Kidney (tissue), 14 donors: Measurements from ENCODE around the gene EGFL7. TPM values are rescaled to one million over a fixed set of nuclear protein-coding genes. Genes with fewer than 3 reads are reported as not detected.

Experiments used
- DNase-seq, 5 donors: peaks; one replicate each; pipeline ENCODE4 v3.0.0-alpha.2; 2013 to 2020
- FAIRE-seq: peaks from 2 replicates; lab custom pipeline; 2012; peaks lifted over from hg19 to GRCh38; lab: Jason Lieb, UNC
- H3K27ac ChIP-seq, 2 donors: one replicate each; pipeline ENCODE4 v1.7.0; 2013; ENCODE audit warnings: low read depth in 2 of 2, low read length in 2 of 2, inconsistent platforms in 1 of 2
- H3K27me3 ChIP-seq: one replicate; pipeline ENCODE4 v1.7.1; 2013; ENCODE audit warnings: low read length, inconsistent platforms; ENCODE audit not compliant: control insufficient read depth, insufficient read depth
- H3K36me3 ChIP-seq, 3 donors: one replicate each; pipeline versions ENCODE4 v1.7.0 to v1.7.1; 2013; ENCODE audit warnings: low read length in 3 of 3, control low read depth in 1 of 3, inconsistent platforms in 1 of 3; ENCODE audit not compliant: insufficient read depth in 3 of 3, control insufficient read depth in 2 of 3
- H3K4me1 ChIP-seq, 3 donors: one replicate each; pipeline versions ENCODE4 v1.7.0 to v1.7.1; 2013; ENCODE audit warnings: low read length in 3 of 3, inconsistent platforms in 1 of 3, low read depth in 1 of 3; ENCODE audit not compliant: control insufficient read depth in 2 of 3, insufficient read depth in 2 of 3
- H3K4me3 ChIP-seq, 3 donors: one replicate each; pipeline versions ENCODE4 v1.7.0 to v1.8.1; 2013; ENCODE audit warnings: low read length in 3 of 3, control low read depth in 1 of 3, inconsistent platforms in 1 of 3
- H3K9ac ChIP-seq, 3 donors: one replicate each; pipeline versions ENCODE4 v1.7.0 to v1.7.1; 2013; ENCODE audit warnings: low read length in 3 of 3, control low read depth in 1 of 3, inconsistent platforms in 1 of 3
- H3K9me3 ChIP-seq, 3 donors: one replicate each; pipeline versions ENCODE4 v1.7.0 to v1.7.1; 2013; ENCODE audit warnings: low read length in 3 of 3, control low read depth in 1 of 3, inconsistent platforms in 1 of 3; ENCODE audit not compliant: control insufficient read depth in 2 of 3, insufficient read depth in 1 of 3
- intact Hi-C: fragments of 100-400 bp; cut with DNase I; formaldehyde crosslinking; loops from one replicate; pipeline ENCODE4 v1.11.1; 2022
- polyA plus RNA-seq: library from polyadenylated mRNA; stranded (reverse); fragments of 350-450 nt; fragmentation: Illumina TruSeq; extraction: RNeasy Lipid Tissue Mini Kit (QIAGEN cat#74804); gene quantifications from one replicate; pipeline ENCODE4 v1.2.3, GENCODE V29; 2014; ENCODE audit warnings: low read depth, low replicate concordance; ENCODE audit not compliant: insufficient read depth
- total RNA-seq: library from RNA; stranded (reverse); fragmentation: NEBNext Ultra II Directional; extraction: Animal tissue kit (Norgen Biotek cat#: 25700); gene quantifications from one replicate; pipeline ENCODE4 v1.2.1, GENCODE V29; 2021
- TF ChIP-seq, protein P1 (sequence below): IDR thresholded peaks from 3 replicates; pipeline ENCODE4 v1.5.1; 2012; ENCODE audit warnings: mild to moderate bottlenecking, moderate library complexity, borderline replicate concordance; ENCODE audit not compliant: insufficient read depth; ENCODE audit errors: extremely low read depth
- donor health status: control.
- donor health status: control.
- donor health status: control.
- donor health status: control.
- donor health status: control.
- donor health status: DM: yes; HTN: yes; CAD: no.
- donor health status: Normal renal cell carcinoma (clear cell type).

The EGFL7 gene
- total and polyA plus RNA-seq, 2 donors from 2014 or later = 137 to 140 TPM

DNA sequence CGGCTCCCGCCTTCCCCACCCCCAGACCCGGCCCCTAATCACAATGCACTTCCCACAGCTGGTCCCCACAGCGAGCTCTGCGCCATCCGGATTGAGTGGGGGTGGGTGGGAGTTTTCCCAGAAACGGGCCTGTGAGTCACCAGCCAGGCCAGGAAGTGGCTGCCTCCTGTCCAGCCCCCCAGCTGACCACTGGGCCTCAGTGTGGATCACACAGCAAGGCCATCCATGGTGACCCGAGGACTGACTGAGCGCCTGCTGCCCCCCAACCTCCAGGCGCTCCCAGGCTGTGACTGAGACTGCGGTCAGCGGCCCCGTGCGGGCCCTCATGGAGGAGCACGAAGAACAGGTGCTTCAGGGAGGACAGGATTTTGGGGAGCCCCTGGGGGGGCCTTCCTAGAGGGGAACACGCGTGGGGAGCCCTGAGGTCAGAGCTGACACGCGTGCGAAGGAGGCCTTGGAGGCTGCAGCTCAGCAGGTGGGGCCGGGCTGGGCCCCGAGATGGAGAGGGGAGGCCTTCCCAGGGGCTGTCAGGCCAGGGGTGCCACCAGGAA, 48.3 kb upstream of the EGFL7 start:
- H3K27ac ChIP-seq = no peak overlapping the region
- peaks cover 0 to 11% (median 0%) of the 10 kb centered on the region in 3 donors for H3K4me1 ChIP-seq
- H3K27me3 ChIP-seq = no peaks in the 10 kb centered on the region
- H3K36me3 ChIP-seq = no peaks in the 10 kb centered on the region
- intact Hi-C loops = no loop called here
- H3K9me3 ChIP-seq = no peaks in the 10 kb centered on the region
- H3K4me3 ChIP-seq = no peak overlapping the region
- DNase-seq (peak in 1 of 5 donors; percentile 87), FAIRE-seq (no peak)
- TF ChIP-seq, protein P1, sequence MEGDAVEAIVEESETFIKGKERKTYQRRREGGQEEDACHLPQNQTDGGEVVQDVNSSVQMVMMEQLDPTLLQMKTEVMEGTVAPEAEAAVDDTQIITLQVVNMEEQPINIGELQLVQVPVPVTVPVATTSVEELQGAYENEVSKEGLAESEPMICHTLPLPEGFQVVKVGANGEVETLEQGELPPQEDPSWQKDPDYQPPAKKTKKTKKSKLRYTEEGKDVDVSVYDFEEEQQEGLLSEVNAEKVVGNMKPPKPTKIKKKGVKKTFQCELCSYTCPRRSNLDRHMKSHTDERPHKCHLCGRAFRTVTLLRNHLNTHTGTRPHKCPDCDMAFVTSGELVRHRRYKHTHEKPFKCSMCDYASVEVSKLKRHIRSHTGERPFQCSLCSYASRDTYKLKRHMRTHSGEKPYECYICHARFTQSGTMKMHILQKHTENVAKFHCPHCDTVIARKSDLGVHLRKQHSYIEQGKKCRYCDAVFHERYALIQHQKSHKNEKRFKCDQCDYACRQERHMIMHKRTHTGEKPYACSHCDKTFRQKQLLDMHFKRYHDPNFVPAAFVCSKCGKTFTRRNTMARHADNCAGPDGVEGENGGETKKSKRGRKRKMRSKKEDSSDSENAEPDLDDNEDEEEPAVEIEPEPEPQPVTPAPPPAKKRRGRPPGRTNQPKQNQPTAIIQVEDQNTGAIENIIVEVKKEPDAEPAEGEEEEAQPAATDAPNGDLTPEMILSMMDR = no peak
- H3K9ac ChIP-seq = no peak overlapping the region

- H3K27me3 ChIP-seq = no peaks in the 10 kb centered on the region
- H3K4me1 ChIP-seq = peaks cover 0 to 14% (median 0%) of the 10 kb centered on the region in 3 donors
- H3K4me3 ChIP-seq = no peak overlapping the region
- intact Hi-C loops = no loop called here
- TF ChIP-seq, protein P1 = no peak
- FAIRE-seq (no peak), DNase-seq (peak in 1 of 5 donors; percentile 70)
- no peaks in the 10 kb centered on the region for H3K9me3 ChIP-seq
- H3K27ac ChIP-seq = no peak overlapping the region
- no peaks in the 10 kb centered on the region for H3K36me3 ChIP-seq
- H3K9ac ChIP-seq = no peak overlapping the region
These were observed 47.6 kb upstream of the EGFL7 start for GRCh38 chr9:136614967-136615623.

DNA sequence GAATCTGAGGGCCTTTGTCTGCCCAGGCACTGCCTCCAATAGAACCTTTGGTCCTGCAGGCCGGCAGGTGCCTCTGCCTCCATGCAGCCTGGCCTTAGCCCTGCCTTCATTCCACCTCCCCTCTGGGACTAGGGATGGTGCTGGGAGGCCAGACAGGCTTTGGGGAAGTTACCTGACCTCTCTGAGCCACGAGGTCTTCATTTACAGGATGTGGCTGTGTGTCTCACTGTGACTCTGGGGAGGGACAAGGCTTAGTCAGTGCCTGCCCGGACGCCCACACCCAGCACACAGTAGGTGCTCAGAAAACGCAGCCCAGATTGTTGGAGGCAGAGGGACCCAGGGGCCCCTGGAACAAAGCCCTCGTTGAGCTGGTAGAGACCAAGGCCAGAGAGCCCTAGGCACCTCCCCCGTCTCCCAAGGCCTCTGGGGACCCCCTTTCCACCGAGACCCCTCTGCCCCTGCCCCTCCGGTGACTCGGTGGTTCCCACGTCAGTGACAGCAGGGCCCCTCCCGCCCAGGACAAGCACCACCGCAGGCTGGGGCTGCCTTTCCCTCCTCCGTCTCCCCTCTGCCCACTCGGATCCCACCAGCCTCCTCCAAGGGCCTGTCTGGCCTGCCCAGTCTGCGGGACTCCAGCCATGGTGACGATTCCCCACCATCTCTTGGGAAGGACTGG, 46.9 kb upstream of the EGFL7 start:
- Histone ChIP-seq H3K27ac (no peak overlapping the region), H3K4me1 (peaks cover 0 to 13% (median 0%) of the 10 kb centered on the region in 3 donors), H3K4me3 (no peak overlapping the region), H3K27me3 (no peaks in the 10 kb centered on the region), H3K9ac (no peak overlapping the region), H3K9me3 (no peaks in the 10 kb centered on the region), H3K36me3 (no peaks in the 10 kb centered on the region)
- no peak for FAIRE-seq
- TF ChIP-seq, protein P1 = no peak
- no peak for DNase-seq
- intact Hi-C loops = no loop called here
